CD4-positive, alpha-beta T cell treated with Interleukin-2 at 100 ng/mL for 4 hours (primary cell): Measurements from ENCODE around the gene HTRA3.

Experiments
- DNase-seq: peaks from one replicate; pipeline ENCODE4 v3.0.0-alpha.2; 2020; ENCODE audit warnings: low spot score

HTRA3 gene

GRCh38 chr4:8292478-8293107, 23.0 kb downstream of the HTRA3 start:
- no peak for DNase-seq

DNA sequence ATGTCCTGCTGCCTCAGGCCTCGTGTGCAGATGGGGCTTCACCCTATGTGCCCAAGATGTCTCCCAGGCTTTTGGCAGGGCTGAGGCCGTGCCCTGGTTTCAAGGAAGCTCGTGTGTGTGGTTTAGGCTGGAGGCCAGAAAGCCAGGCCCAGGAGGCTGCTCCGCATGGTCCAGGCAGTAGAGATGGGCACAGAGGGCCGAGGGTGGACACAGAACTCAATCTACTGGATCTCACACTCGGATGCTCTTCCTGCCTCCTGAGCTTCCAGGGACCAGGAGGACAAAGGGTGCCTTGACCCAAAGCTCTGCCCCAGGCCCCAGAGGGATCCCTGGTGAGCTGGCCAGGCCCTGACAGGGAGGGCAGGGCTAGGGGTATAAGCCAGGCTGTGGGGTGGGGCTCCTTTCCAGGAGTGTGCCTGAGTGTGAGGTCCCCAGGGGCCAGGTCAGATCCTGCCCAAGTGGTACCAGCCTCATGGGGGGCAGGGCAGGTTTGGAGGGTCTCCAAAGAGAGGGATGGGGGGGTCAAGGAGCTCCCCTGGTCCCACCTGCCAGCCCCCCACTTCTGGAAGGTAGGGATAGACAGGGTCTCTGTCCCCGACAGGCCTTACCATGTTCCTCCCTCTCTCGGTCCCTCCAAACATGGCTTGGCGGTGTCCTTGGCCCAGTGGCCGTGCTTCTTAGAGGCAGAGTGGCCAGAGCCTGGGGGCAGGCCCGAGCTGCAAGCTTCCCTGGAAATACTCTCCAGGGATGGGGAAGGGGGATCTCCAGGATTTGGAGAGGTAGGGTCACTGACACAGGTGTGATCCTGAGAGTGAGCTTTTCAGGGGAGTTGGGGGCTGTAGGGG, 23.8 kb downstream of the HTRA3 start:
- no peak for DNase-seq

- no peak for DNase-seq
Observed at GRCh38 chr4:8294036-8294435, 24.5 kb downstream of the HTRA3 start.

- no peak for DNase-seq
Observed at GRCh38 chr4:8294775-8295174, 25.2 kb downstream of the HTRA3 start.

DNA sequence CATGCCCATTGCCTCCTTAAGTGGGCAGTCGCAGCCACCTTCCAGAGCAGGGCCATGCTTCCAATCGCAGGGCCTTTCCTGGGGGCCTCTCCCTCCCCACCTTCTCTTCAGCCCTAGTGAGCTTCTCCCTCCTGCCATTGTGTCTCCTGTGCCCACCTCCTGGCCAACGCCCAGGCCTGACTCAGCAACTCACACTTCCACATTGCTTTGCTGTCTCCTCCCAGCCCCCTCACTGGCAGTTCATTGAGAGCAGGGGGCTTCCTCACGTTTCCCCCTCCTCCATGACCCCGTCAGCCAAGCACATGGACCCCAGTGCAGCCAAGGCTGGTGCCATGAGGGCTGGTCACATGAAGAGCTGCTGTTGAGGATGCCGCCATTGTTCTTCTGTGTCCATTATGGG, 25.9 kb downstream of the HTRA3 start:
- DNase-seq = no peak

- DNase-seq = no peak
Observed at GRCh38 chr4:8296491-8296890, 26.9 kb downstream of the HTRA3 start.

GRCh38 chr4:8297141-8297601, 27.6 kb downstream of the HTRA3 start:
- no peak for DNase-seq

DNA sequence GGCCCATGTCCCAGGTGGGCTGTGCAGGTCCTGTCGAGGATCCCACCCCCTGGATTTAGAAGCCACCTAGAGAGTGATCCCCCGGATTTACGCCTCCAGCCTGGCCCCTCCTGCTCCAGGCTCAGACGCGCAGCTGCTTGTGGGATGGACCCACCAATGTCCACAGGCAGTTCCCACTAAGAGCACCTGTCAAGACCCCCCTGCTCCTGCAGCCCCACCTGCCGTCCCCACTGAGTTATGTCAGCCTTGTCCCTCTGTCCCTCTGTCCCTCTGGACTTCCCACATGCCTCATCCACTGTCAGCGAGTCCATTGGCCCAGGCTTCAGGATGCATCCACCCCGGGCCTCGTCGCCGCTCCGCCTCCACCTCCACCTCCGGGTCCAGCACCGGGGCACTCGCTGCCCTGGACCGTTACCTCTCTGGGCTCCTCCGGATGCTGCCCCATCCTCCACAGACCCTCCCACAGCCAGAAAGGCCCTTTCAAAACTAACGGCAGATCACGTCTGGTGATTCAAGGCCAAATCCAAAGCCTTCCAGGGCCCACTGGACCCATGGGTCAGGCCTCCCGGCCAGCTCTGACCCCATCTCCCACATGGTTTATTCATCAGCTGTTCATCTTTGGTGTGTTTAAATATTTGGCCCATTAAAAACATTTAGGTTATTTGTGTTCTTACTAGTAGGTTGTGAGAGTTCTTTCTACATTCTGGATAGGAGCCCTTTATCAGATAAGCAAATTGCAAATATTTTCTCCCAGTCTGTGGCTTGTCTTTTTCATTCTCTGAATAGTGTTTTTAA, 28.3 kb downstream of the HTRA3 start:
- no peak for DNase-seq

GRCh38 chr4:8300832-8301231, 31.3 kb downstream of the HTRA3 start:
- DNase-seq = no peak

- no peak for DNase-seq
Observed at GRCh38 chr4:8301851-8302730, 32.5 kb downstream of the HTRA3 start.

GRCh38 chr4:8303081-8303480, 33.5 kb downstream of the HTRA3 start:
- DNase-seq = no peak

DNA sequence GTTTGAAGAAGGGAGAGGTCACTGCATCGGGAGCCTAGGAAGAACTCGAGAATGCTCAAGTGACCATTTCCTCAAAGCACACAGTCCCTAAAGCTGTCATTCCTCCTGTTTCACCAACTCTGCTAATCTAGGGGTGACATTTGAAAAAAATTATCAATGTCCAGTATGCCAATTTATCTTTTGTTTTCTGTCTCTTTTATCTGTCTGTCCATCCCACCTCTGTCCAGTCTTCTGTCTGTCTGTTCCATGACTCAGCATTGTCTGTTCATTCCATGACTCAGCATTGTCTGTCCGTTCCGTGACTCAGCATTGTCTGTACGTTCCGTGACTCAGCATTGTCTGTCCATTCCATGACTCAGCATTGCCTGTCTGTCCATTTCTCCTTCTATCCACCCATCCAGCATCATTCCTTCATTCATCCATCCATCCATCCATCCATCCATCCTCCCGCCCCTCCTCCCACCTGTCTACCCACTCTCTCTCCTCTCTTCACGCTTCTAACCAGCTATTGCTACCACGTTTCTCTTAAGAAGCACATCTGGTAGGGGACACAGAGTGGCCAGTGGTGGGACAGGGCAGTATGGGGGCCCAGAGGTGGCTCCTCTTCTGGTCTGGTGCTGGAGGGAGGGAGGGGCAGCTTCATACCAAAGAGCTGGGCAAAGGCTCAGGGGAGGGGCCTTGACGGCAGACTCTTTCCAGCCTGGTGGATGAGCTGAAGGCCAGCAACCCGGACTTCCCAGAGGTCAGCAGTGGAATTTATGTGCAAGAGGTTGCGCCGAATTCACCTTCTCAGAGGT, 34.1 kb downstream of the HTRA3 start:
- DNase-seq = no peak

- DNase-seq = no peak
Observed at GRCh38 chr4:8304827-8305695, 35.5 kb downstream of the HTRA3 start.

- no peak for DNase-seq
Observed at GRCh38 chr4:8305851-8306471, 36.4 kb downstream of the HTRA3 start.

DNA sequence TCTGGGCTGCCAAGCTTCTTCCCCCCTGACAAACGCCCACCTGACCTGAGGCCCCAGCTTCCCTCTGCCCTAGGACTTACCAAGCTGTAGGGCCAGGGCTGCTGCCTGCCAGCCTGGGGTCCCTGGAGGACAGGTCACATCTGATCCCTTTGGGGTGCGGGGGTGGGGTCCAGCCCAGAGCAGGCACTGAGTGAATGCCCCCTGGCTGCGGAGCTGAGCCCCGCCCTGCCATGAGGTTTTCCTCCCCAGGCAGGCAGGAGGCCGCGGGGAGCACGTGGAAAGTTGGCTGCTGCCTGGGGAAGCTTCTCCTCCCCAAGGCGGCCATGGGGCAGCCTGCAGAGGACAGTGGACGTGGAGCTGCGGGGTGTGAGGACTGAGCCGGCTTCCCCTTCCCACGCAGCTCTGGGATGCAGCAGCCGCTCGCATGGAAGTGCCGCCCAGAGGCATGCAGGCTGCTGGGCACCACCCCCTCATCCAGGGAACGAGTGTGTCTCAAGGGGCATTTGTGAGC, 37.0 kb downstream of the HTRA3 start:
- no peak for DNase-seq

DNA sequence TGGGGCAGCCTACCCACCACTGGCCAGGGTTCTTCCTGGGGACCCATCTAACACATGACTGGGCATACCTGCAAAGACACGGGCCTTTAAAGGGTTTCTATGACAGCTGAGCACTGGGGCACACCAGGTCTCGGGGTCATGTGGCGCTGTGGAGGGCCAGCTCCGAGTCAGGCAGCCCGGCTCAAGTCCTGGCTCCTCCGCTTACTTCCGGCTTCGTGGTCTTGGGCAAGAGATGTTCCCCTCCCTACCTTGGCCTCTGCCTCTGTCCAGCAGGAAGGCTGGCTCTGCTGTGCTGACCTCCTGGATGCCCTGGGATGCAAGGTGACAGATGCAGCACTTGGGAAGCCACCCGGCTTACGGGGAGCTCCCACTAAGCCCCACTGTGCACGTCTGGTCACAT, 37.6 kb downstream of the HTRA3 start:
- DNase-seq = no peak

DNA sequence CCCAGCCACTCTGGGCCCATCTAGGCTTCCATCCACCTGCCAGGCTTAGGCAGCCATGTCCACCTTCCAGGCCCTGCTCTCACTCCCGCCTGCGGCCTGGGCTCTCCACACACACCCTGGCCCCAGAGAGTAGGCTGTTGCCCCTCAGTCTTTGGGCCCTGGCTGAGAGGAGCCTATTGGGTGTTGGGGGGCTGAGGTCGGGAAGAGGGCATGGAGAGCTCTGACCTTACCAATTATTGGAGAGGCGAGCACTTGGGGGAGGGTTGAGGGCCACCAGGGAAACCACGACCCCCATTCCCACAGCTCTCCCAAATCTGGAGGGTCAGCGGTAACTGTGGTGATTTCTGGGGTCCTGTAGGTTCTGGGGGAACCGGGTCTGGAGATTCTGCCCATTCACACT, 38.2 kb downstream of the HTRA3 start:
- no peak for DNase-seq

DNA sequence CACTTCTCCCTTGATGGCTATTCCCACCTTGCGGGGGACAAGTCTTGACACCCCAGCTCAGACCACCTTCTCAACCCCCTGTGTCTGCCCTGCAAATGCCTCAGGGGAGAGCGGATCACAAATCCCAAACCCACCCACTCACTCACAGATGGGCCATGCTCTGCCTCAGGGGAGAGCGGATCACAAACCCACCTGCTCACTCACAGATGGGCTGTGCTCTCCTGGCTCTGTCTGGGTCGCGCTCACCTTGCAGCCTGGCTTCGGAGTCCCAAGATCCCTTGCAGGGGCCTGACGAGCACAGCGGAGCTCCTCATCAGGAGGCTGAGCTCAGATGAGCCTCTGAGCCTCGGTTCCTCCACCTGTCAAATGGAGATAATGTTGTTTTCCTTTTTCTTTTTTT, 38.6 kb downstream of the HTRA3 start:
- DNase-seq = no peak
